NCI-H526 treated with DMSO at 0.1 percent for 48 hours (cell line): Measurements from ENCODE around the gene HECW1.

Source experiments
- DNase-seq: peaks from one replicate; lab custom pipeline; 2025; lab: John Stamatoyannopoulos, UW

The HECW1 gene

DNA sequence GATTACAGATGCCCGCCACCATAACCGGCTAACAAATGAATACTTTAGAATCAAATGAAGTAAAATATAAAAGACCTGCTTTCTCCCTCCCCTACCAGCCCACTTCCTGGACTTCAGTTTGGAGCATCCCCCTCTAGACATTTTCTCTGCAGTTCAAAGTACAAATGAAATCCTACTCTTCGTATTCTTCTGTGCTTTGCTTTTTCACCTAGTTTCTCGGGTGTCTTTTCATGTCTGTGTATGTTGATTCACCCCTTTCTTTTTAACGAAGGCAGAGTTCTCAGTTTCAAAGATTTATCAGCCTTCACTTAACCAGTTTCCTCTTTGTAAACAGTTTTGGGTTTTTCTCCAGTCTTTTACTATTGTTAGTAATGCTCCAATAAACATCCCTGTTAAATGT, 324.6 kb downstream of the HECW1 start:
- no peak for DNase-seq

DNA sequence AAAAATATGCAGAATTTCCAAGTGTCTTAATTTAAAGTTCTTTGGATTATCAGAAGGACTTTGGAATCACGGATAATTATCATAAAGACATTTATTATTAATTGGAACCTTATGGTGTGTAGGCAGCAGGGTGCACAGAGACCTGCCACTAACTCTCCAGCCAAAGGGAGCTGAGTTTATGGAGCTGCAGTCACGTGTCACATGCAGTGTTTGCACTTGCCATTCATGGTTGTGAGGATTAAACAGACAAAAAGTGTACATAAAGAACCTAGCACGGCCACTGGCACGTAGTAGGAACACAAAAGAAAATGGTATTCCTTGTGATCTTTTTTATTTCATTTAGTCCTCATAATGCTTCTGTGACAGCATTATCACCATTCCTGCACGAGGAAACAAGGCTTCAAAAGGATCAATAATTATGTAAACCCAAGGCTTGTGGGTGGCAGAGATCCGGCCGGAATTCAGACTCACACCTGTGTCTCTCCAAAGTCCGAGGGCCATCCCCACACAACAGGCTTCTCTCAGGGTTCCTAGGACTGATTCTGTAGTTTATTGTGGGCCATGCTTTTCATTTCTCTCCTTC, 326.5 kb downstream of the HECW1 start:
- DNase-seq: no peak

DNA sequence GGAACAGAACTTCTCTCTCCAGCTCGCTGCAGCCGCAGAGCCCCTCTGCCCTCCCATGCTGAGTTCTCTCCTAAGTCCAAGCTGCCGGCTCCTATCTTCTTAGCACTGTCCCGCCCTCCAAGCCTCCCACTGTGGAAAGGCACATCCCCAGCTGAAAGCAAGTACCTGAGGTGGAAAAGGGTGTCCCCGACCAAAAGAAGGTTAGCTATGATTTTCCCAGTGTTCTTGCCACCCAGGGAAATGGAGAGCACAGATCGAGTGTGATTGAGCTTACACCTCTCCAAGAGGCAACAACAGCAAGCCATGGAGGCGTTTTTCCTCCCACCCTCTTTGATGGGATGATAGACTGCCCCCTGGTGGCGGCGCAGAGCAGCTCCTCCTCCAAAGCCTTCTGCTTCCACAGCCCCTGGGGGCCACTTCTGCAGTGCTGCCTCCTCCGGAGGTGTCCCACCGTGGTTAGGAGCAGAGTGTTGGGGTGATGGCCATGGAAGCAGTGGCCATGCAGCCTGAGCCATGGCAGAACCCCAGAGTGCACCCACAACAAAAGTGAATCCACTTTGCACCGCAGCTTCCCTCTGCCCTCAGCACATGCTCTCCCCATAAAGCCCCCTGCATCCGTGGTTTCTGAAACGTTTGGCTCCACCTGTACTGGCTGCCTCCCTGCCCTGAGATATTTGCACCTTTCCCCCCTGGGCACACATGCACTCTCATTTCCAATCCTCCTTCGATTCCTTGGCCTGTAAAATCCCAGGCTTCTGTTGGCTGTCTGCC, 327.4 kb downstream of the HECW1 start:
- peak; percentile 19 for DNase-seq

DNA sequence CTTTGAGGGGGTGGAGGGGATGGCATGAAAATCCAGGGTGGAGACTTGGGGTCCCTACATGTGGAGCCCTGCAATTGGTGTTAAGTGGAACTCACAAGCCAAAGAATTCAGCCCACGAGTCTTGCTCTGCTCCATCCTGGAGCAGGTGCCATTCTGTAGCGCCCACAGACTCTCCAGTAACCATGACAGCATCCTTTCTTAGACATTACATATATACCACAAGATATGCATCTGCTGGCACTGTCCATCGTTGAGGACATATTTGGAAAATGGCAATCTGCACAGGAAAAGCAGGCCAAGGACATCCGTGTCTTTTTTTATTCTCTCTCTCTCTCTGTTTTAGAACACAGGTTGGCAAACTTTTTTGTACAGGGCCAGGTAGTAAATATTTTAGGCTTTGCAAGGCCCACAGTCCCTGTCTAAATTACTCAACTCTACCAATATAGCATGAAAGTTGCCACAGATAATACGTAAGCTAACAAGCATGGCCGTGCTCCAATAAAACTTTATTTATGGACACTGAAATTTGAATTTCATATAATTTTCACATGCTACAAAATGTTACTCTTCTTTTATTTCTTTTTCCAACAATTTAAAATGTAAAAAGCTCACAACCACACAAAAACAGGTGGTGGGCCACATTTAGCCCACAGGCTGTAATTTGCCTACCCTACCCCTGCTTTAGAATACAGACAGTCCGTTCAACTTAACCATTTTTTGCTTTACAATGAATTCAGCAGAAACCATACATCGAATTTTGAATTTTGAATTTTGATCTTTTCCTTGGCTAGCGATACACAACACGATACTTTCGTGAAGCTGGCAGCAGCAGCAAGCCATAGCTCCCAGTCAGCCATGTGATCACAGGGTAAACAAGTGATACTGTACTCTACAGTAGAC, 329.0 kb downstream of the HECW1 start:
- DNase-seq: no peak

DNA sequence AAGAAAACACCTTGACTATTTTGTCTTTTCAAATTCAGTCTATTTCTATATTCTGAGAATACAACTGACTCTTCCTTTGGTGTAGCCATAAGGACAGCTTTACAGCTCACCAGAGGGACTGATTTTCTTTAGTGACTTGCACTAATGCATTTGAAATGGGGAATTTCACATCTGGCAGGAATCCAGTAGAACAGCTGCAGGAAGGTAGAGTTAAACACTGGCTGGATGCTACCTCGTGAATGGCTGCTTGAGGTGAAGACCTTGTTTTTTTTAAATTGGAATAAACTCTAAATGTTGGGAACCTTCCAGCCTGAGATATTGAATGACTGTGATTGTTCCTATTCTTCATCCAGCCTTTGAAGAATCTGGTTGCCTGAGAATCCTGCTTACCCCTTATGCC, 330.9 kb downstream of the HECW1 start:
- DNase-seq: no peak

DNA sequence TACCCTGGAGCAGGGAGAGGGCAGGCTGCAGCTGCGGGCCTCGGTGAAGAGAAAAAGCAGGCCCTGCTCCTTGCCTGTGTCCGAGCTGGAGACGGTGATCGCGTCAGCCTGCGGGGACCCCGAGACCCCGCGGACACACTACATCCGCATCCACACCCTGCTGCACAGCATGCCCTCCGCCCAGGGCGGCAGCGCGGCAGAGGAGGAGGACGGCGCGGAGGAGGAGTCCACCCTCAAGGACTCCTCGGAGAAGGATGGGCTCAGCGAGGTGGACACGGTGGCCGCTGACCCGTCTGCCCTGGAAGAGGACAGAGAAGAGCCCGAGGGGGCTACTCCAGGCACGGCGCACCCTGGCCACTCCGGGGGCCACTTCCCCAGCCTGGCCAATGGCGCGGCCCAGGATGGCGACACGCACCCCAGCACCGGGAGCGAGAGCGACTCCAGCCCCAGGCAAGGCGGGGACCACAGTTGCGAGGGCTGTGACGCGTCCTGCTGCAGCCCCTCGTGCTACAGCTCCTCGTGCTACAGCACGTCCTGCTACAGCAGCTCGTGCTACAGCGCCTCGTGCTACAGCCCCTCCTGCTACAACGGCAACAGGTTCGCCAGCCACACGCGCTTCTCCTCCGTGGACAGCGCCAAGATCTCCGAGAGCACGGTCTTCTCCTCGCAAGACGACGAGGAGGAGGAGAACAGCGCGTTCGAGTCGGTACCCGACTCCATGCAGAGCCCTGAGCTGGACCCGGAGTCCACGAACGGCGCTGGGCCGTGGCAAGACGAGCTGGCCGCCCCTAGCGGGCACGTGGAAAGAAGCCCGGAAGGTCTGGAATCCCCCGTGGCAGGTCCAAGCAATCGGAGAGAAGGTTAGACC, 332.5 kb downstream of the HECW1 start:
- no peak for DNase-seq

DNA sequence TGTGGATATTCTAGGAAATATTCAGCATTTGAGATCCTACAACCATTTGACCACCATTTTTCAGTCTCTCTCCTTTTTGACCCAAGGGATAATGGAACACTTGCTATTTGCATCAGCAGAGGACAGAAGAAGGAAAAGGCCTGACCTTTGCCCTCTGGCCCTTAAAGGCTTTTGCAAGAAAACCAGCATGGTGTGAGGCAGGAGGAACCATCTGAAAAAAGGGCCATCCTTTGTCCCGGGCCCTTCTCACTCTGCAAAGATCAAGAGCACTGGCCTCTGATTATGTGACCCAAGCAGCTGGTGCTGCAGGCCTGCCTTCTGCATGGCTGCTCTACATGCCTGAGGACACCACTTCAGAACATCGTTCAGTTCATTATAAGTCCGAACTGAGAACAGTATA, 337.1 kb downstream of the HECW1 start:
- DNase-seq: no peak

DNA sequence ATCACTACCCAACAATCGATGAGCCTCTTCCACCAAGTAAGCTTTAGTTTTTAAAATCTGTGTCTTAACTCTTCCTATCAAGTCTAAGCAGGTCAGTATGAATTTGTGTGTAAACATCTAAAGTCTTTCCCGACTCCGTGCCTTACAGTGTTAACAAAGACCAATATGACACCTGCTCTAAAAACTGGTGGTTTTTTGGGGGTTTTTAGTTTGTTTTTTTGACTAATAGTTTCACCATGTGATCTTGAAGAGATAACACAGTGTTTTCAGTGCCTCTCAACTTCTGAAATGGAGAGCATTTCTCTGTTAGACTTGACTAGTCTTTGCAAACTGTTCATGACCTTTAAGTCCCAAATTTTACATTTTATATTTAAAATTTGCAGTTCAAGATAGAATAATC, 338.4 kb downstream of the HECW1 start:
- DNase-seq: no peak

DNA sequence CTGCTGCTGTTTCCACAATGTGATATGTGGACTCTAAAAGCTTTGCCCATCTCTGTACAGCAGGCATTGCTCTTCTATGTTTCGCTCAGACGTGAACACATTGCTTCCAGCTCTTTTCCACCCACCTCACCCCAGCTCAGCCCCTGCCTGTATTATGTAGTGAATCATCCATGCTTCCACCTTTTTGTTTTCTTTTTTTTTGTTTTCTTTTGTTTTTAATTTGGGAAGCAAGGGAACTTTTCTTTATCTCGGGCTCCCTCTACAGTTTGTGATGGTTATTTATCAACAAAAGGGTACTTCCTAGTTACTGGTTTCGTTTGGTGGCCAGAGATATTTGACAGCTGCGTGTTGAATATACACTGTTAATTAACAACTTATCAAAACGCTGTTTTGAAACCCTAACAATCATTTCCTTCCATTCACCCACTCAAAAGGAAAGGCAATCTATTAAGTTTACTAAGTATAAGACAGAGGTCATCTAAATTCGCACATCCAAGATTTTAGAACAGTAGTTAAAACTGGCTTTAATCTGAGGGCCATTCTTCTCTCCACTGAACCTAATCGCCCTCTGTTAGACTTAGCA, 342.6 kb downstream of the HECW1 start:
- DNase-seq: peak; percentile 9

DNA sequence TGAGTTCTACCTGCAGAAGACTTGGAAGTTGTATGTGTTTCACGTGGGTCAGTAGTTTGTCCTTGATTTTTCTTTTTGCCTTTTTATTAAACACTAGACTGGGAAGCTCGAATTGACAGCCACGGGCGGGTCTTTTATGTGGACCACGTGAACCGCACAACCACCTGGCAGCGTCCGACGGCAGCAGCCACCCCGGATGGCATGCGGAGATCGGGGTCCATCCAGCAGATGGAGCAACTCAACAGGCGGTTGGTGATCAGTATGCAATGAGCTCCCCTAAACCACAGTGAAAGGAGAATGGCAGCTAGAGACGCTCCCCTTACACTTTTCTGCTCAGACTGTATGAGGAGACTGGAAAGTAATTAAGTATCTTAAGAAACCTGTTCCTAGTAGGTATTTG, 343.8 kb downstream of the HECW1 start:
- DNase-seq: no peak

DNA sequence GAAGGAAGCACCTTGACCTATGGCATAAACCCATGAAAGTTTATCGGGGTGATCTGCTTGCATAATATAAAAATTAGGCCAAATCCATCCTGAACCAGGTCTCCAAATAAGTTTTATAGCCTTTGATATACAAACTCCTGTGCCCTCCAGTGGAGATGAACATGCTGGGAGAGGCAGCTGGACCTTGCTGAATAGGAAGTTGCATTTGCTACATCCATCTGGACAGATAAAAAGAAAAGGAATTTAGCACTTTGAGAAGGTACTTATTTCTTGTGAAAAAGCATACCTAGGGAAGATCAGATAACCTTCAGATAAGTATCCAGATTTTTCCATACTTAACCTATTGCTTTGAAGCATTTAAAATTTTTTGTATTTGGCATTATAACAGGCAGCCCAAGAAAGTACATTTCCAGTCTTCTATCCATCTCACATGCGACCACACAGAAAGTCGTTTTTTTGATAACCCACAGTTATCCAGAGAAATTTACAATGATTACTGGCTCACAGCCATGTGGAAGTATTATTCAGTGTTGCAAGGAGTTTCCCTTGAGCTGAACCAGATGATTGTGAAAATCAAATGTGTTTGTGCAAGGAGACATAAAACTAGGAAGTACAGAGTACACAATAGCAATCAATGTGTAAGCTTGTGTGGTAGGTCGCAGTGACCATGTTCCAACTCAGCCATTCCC, 346.0 kb downstream of the HECW1 start:
- no peak for DNase-seq

DNA sequence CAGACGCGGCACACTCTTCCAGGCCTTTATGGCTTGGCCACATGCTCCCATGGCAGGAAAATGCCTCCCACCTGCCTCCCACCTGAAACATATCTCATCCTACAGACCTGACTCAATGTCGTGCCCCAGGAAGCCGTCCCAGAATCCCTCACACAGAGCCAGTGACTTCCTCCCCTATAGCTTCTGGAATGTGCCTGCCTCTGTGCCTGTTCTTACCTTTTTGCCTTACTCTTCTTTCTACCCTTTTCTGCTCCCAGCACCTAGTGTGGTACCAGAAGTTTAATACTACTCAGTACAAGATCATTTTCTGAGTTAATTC, 346.5 kb downstream of the HECW1 start:
- no peak for DNase-seq

DNA sequence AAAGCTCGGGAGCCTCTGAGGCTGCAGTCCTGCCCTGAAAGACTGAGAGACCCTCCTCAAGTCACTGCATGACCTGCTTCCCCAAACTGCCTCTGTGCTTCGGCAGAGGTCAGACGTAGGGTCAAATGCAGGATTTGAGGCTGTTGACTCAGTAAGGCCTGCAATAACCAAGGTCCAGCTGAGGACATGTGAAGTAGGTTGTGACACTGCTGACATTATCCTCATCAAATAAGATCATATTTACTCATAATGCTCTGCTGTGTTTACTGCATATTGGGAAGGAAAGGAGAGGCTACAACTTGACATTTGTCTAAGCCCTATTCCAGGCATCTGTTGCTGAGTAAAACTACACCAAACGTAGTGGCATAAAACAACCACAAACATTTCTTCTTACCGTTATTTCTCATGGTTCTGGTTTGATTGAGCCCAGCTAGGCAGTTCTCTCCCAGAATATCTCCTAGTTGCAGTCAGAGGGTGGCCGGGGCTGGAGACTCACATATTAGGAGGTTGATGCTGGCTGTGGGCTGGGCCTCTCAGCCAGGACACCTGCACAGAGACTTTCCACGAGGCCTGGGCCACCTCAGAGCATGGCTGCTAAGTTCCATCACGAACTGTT, 348.4 kb downstream of the HECW1 start:
- DNase-seq: no peak

DNA sequence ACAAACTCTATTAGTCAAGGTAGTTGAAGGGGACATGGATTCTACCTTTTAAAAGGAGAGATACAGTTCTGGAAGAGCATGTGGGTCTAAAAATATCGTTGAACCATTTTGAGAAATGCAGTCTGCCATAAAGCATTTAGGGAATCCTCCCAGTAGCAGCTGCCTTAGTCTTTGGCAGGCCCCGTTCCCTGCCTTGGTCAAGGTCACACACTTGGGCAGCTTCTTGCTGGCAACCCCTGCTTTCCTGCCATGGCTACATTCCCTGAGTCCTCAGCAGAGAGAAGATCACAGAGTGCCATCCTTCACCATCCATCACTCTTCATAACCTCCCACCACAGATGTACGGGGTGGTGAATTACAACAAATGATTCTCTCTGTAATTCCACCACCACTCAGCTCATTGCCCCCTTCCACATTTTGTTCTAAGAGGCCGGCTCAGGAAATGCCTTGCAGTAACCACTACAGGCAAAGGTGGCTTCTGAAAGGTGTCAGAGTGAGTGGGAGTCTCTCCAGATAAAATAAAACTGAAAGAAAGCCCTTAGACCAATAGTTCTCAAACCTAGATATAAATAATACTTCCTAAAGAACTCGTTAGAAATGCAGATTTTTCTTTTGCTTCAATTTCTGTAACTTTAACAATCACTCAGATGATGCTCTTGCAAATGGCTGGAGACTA, 349.0 kb downstream of the HECW1 start:
- no peak for DNase-seq

DNA sequence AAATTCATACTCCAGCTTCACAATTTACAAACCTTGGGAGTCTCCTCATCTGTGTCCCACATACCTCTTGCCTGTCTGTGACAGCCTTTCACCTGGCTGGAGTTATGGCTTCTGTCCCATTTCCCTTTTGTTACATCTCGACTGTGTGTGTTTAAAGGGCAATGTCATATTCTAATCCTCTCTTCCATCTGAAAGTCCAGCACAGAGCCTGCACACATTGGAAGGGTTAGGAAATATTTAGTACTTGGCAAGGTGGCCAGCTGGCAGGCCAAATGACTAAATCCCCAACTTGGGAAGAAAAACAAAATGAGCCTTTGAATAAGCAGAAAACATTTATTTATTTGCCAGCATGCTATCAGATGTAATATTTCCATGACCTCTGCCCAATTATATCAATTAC, 350.4 kb downstream of the HECW1 start:
- no peak for DNase-seq

DNA sequence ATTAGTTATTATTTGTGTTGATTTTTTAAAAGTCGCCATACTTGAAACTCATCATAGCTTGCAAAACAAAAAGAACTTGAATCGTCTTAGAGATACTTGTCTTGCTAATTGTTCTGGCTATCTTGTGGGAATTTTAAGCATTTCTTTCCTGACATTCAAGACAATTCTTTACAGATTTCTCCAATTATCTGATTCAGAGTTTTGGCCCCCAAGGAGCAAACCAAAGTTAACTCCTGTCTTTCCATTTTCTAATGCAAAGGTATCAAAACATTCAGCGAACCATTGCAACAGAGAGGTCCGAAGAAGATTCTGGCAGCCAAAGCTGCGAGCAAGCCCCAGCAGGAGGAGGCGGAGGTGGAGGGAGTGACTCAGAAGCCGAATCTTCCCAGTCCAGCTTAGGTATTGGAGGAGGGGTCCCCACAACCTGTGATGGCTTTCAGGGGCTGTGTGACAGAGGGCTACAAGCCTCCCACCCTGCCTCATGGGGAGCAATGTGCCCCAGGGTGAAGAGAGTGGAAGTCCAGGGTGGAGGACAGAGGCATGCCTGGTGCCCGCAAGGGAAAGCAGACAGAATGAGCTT, 351.0 kb downstream of the HECW1 start:
- DNase-seq: no peak

DNA sequence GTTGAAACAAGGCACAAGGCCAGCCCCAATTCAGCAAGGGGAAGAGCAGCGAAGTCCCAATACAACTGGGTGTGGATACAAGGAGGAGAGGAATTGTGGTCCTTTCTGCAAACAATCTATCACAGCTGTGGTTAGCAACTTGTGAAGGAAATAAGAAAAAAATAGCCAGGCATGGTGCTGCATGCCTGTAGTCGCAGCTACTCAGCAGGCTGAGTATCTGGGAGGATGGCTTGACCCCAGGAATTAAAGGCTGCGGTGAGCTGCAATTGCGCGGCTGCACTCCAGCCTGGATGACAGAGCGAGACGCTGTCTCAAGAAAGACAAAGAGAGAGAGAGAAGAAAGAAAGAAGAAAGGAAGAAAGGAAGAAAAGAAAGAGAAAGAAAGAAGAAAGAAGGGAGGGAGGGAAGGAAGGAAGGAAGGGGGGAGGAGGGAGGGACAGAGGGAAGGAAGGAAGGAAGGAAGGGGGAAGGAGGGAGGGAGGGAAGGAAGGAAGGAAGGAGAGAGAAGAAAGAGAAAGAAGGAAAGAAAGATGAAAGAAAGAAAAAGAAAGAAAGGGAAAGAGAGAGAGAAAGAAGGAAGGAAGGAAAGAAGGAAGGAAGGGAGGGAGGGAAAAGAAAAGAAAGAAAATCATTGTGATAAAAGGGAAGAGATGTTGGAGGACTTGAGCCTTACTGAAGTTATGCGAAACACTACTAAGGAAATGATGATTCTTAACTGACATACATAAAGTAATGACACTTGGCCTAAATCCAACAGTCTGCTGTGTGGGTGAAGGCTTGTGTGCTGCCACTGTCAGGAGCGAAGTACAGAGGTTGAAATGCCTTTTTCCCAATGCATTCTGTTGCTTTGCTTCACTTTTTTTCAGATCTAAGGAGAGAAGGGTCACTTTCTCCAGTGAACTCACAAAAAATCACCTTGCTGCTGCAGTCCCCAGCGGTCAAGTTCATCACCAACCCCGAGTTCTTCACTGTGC, 353.4 kb downstream of the HECW1 start:
- no peak for DNase-seq

DNA sequence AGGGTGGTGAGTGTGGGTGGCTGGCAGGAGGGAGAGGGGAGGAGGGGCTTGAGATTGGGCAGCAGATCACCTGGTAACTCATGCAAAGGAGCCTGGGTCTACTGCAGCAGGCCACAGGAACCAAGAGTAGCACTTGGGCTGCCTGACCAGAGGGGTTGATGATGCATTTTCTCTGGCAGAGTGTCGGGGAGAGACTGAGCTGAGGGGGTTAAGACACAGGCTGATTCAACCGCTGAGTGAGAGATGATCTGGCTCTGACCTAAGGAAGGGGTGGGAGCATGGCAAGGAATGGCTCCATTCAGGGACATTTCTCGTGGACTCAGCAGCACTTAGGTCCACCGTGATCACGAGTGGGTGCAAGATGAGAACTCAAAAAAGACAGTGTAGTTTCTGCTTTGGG, 355.0 kb downstream of the HECW1 start:
- DNase-seq: no peak

DNA sequence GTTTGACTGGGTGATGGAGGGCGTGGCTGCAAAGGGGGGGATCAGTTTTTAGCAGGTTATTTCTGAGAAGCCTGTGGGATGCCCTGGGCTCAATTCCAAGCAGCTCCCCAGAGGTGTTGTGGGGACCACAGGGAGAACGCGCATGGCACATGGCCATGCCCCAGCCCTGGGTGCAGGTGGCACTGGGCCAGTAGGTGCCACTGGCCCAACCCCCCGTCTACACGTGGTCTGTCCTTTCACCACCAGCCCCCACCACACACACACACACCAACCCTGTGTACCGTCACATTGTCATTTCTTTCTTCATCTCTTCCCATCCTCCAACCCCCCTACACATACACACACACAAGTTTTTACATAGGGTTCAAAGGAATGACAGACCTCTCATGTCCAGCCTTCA, 355.4 kb downstream of the HECW1 start:
- DNase-seq: no peak
